Measurements from ENCODE around the gene KIRREL1. TPM values are rescaled to one million over a fixed set of nuclear protein-coding genes. Genes with fewer than 3 reads are reported as not detected.

KIRREL1 gene
- total and polyA plus RNA-seq, 2 of the 13 experiments (the other 11 are each of a cell fraction or from before 2014, with no cell fraction given): 0.02 to 0.03 TPM

DNA sequence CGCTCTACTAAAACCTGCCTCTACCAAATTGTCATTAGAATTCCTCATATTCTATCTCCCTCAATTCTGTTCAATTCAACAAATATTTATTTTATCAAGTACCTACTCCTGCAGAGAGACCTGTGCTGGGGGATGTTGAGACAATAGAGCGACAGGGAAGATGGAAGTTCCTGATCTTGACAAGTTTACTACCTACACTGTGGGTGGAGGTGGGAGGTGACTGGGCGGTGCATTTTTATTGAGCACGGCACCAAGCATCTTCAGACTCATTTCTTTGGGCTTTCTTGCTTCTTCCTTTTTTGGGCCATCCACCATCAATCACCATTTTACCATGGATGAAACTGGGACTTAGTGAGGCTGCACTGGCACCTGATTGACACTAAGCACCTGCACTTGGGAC, 61.3 kb downstream of the KIRREL1 start:
- Histone ChIP-seq H3K4me1 (ENCODE audit: insufficient read depth, low read length) (no peaks in the 10 kb centered on the region), H3K4me2 (ENCODE audit: low read depth, low read length) (no peak overlapping the region), H3K27ac (ENCODE audit: extremely low read length, insufficient read depth, low read length) (no peak overlapping the region), H3K79me2 (ENCODE audit: insufficient read depth, low read length) (no peaks in the 10 kb centered on the region), H3K4me3 (replicated peaks in 1 of 3; ENCODE audit: insufficient read depth in 1 of 3, low read depth in 2 of 3, low read length in 3 of 3) (no peak overlapping the region), H3K36me3 (replicated peaks in 1 of 2; ENCODE audit: control insufficient read depth in 1 of 2, insufficient read depth in 2 of 2, low read length in 2 of 2) (no peaks in the 10 kb centered on the region), H3K9me3 (ENCODE audit: low read length) (no peaks in the 10 kb centered on the region), H3K9ac (ENCODE audit: insufficient read depth, low read depth, low read length) (no peak overlapping the region), H3K27me3 (ENCODE audit: control insufficient read depth in 1 of 2, insufficient read depth in 2 of 2, low read length in 2 of 2) (no peaks in the 10 kb centered on the region), H4K20me1 (ENCODE audit: insufficient read depth, low read length) (no peaks in the 10 kb centered on the region), H2AFZ (ENCODE audit: low read length) (no peak overlapping the region)
- CTCF ChIA-PET (ENCODE audit: low intra/inter-chr PET ratio, low total read pairs): no interaction called here
- ATAC-seq (no peak), FAIRE-seq (no peak), DNase-seq (ENCODE audit: low spot score) (no peak)
- BruUV-seq (replicated peaks): no TSS peak
- POLR2A ChIA-PET: no interaction called here
- 82% methylated on average over 4 of the region's 4 CpGs for WGBS (ENCODE audit: low lambda C conversion rate)
- TF ChIP-seq ESRRA (CRISPR knock-in tag; IDR thresholded peaks at IDR 0.05; ENCODE audit: low read depth) (no peak), NFE2 (CRISPR knock-in tag; IDR thresholded peaks at IDR 0.05) (no peak), TEAD3 (CRISPR knock-in tag; optimal IDR thresholded peaks at IDR 0.05; ENCODE audit: borderline replicate concordance) (no peak), RBM39 (IDR thresholded peaks at IDR 0.05; ENCODE audit: low read depth, low read length, poor library complexity, severe bottlenecking) (no peak)
- in situ Hi-C loops (cut with HindIII; ENCODE audit: extremely low pct_ligation_motif_present, low pct_unique_long_range_greater_than_20kb) (no loop called here), intact Hi-C loops (cut with micrococcal nuclease; ENCODE audit: unreplicated experiment) (no loop called here)

DNA sequence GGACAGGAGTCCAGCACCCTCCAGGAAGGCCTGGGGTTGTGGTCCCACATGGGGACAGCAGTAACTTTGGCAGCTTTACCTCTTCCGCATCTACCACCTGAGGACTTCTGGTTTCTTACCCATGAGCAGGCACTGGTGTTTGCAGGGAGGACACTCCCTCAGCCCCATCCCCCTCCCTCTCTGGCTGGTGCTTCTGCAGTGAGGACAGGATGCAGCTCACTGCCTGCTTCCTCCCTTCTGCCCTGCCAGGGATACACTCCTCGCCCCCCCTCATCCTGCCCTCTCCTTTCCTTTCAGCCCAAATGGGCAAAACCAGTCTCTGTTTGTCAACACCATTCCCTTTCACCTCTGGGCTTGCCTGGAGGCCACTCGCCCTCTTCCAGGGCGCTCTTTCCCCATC, 62.4 kb downstream of the KIRREL1 start:
- Histone ChIP-seq H4K20me1 (ENCODE audit: insufficient read depth, low read length) (no peaks in the 10 kb centered on the region), H3K36me3 (replicated peaks in 1 of 2; ENCODE audit: control insufficient read depth in 1 of 2, insufficient read depth in 2 of 2, low read length in 2 of 2) (no peaks in the 10 kb centered on the region), H3K79me2 (ENCODE audit: insufficient read depth, low read length) (no peaks in the 10 kb centered on the region), H3K27ac (ENCODE audit: extremely low read length, insufficient read depth, low read length) (no peak overlapping the region), H3K27me3 (ENCODE audit: control insufficient read depth in 1 of 2, insufficient read depth in 2 of 2, low read length in 2 of 2) (no peaks in the 10 kb centered on the region), H2AFZ (ENCODE audit: low read length) (no peak overlapping the region), H3K4me2 (ENCODE audit: low read depth, low read length) (no peak overlapping the region), H3K4me3 (replicated peaks in 1 of 3; ENCODE audit: insufficient read depth in 1 of 3, low read depth in 2 of 3, low read length in 3 of 3) (no peak overlapping the region), H3K4me1 (ENCODE audit: insufficient read depth, low read length) (no peaks in the 10 kb centered on the region), H3K9me3 (ENCODE audit: low read length) (no peaks in the 10 kb centered on the region), H3K9ac (ENCODE audit: insufficient read depth, low read depth, low read length) (no peak overlapping the region)
- ATAC-seq (no peak), DNase-seq (ENCODE audit: low spot score) (no peak), FAIRE-seq (no peak)
- 29% methylated on average over 3 of the region's 4 CpGs for WGBS (ENCODE audit: low lambda C conversion rate)
- CTCF ChIA-PET (ENCODE audit: low intra/inter-chr PET ratio, low total read pairs): no interaction called here
- POLR2A ChIA-PET: no interaction called here
- in situ Hi-C loops (cut with HindIII; ENCODE audit: extremely low pct_ligation_motif_present, low pct_unique_long_range_greater_than_20kb) (no loop called here), intact Hi-C loops (cut with micrococcal nuclease; ENCODE audit: unreplicated experiment) (no loop called here)
- no TSS peak for BruUV-seq (replicated peaks)
- TF ChIP-seq TCF7L2 (IDR thresholded peaks at IDR 0.05; ENCODE audit: low read depth, low read length): no peak
- no peak for TF ChIP-seq MXI1 (IDR thresholded peaks at IDR 0.05; ENCODE audit: borderline replicate concordance, low read depth, low read length)
- no peak for TF ChIP-seq NCOA2 (CRISPR knock-in tag; IDR thresholded peaks at IDR 0.05)
- TF ChIP-seq, protein P1, sequence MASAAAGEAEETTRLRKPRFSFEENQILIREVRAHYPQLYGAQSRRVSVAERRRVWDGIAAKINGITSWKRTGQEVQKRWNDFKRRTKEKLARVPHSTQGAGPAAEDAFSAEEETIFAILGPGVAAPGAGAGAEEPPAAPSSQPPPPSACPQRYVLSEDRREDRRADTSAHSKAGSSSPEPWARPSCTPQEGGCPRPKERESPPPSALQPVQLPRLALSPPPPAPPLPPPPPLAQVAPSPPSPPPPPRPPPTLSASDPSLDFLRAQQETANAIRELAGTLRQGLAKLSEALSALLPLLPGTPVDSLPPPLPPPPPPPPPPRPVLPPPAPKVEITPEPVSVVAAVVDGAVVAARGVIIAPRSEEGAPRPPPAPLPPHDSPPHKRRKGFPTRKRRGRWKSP (CRISPR knock-in tag; IDR thresholded peaks at IDR 0.05): no peak
- TF ChIP-seq ZNF121 (CRISPR knock-in tag; IDR thresholded peaks at IDR 0.05): no peak
- TF ChIP-seq ETV6 (CRISPR knock-in tag; conservative IDR thresholded peaks at IDR 0.05): no peak
- TF ChIP-seq, protein P2, sequence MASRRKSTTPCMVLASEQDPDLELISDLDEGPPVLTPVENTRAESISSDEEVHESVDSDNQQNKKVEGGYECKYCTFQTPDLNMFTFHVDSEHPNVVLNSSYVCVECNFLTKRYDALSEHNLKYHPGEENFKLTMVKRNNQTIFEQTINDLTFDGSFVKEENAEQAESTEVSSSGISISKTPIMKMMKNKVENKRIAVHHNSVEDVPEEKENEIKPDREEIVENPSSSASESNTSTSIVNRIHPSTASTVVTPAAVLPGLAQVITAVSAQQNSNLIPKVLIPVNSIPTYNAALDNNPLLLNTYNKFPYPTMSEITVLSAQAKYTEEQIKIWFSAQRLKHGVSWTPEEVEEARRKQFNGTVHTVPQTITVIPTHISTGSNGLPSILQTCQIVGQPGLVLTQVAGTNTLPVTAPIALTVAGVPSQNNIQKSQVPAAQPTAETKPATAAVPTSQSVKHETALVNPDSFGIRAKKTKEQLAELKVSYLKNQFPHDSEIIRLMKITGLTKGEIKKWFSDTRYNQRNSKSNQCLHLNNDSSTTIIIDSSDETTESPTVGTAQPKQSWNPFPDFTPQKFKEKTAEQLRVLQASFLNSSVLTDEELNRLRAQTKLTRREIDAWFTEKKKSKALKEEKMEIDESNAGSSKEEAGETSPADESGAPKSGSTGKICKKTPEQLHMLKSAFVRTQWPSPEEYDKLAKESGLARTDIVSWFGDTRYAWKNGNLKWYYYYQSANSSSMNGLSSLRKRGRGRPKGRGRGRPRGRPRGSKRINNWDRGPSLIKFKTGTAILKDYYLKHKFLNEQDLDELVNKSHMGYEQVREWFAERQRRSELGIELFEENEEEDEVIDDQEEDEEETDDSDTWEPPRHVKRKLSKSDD (CRISPR knock-in tag; IDR thresholded peaks at IDR 0.05; ENCODE audit: low read depth): no peak
- no peak for TF ChIP-seq ARNT (IDR thresholded peaks at IDR 0.05)
- TF ChIP-seq ZNF816 (CRISPR knock-in tag; IDR thresholded peaks at IDR 0.05; ENCODE audit: borderline replicate concordance): no peak
- no peak for TF ChIP-seq ZNF709 (CRISPR knock-in tag; IDR thresholded peaks at IDR 0.05)

All from HepG2 (cell line).